B cell (primary cell): ENCODE results near the gene CERS2. TPM values are rescaled to one million over a fixed set of nuclear protein-coding genes. Genes with fewer than 3 reads are reported as not detected.

Source experiments
- ATAC-seq: fragments of 200-7000 bp; cut with Tn5 transposase; one replicate; pipeline ENCODE4 v1.10.0; 2021; ENCODE audit warnings: low read depth, mild to moderate bottlenecking, moderate number of reproducible peaks, moderate library complexity
- CTCF ChIA-PET: fragments of 350-600 bp; sonication (Branson Sonifier 250); formaldehyde crosslinking; loops from one replicate; lab custom pipeline; 2021; ENCODE audit warnings: antibody characterized with exemption, inconsistent platforms; lab: Charles Lee
- POLR2A ChIA-PET: fragments of 350-600 bp; sonication (Branson Sonifier 250); formaldehyde crosslinking; loops from one replicate; lab custom pipeline; 2021; ENCODE audit warnings: antibody characterized with exemption; lab: Charles Lee
- DNase-seq: peaks from one replicate; pipeline ENCODE4 v3.0.0; 2013
- H2AFZ ChIP-seq: 2 replicates; pipeline ENCODE4 v1.6.1; 2012; ENCODE audit warnings: mild to moderate bottlenecking, low read depth, low read length; ENCODE audit not compliant: insufficient read depth, poor library complexity, severe bottlenecking
- H3K27ac ChIP-seq, 2 donors: 1 replicate in 1 of 2; 2 replicates in 1 of 2; pipeline ENCODE4 v1.5.1; 2012 to 2013; ENCODE audit warnings: low read length in 2 of 2, mild to moderate bottlenecking in 2 of 2, moderate library complexity in 1 of 2
- H3K27me3 ChIP-seq, 4 experiments: fragments of 200-600 bp in 1 of 4; sonication (generic) in 1 of 4; replicated peaks in 1 of 4; 1 replicate in 2 of 4; 2 replicates in 2 of 4; pipeline versions ENCODE4 v1.6.1 to v1.7.0; 2013 to 2016; ENCODE audit warnings: low read length in 3 of 4, mild to moderate bottlenecking in 2 of 4, mixed read lengths in 1 of 4, moderate library complexity in 1 of 4; ENCODE audit not compliant: insufficient read depth in 4 of 4, control insufficient read depth in 3 of 4; ENCODE audit errors: control extremely low read depth in 1 of 4
- H3K36me3 ChIP-seq, 2 experiments: replicated peaks in 1 of 2; 1 replicate in 1 of 2; 2 replicates in 1 of 2; pipeline versions ENCODE4 v1.6.1 to v1.7.1; 2013; ENCODE audit warnings: low read length in 1 of 2; ENCODE audit not compliant: insufficient read depth in 2 of 2, control insufficient read depth in 1 of 2; ENCODE audit errors: control extremely low read depth in 1 of 2, extremely low read depth in 1 of 2
- H3K4me1 ChIP-seq, 2 donors: fragments of 200-600 bp in 1 of 2; sonication (generic) in 1 of 2; 1 replicate in 1 of 2; 2 replicates in 1 of 2; pipeline versions ENCODE4 v1.5.1 to v1.6.1; 2013 to 2017; ENCODE audit warnings: low read length in 2 of 2; ENCODE audit not compliant: control insufficient read depth in 2 of 2, insufficient read depth in 2 of 2
- H3K4me2 ChIP-seq: replicated peaks from 2 replicates; pipeline ENCODE3; 2012; ENCODE audit warnings: mild to moderate bottlenecking, low read depth, low read length; ENCODE audit not compliant: poor library complexity, severe bottlenecking
- H3K4me3 ChIP-seq, 5 experiments: fragments of 200-600 bp in 1 of 5; sonication (generic) in 1 of 5; 1 replicate in 3 of 5; 2 replicates in 2 of 5; pipeline versions ENCODE4 v1.5.1 to v1.7.0; 2011 to 2016; ENCODE audit warnings: low read length in 4 of 5, mild to moderate bottlenecking in 4 of 5, low read depth in 2 of 5, control low read depth in 1 of 5, moderate library complexity in 1 of 5; ENCODE audit not compliant: insufficient read depth in 1 of 5; ENCODE audit errors: control extremely low read depth in 1 of 5, extremely low read depth in 1 of 5
- H3K79me2 ChIP-seq: fragments of 200-600 bp; sonication (generic); one replicate; pipeline ENCODE4 v1.6.0; 2016; ENCODE audit warnings: low read length; ENCODE audit not compliant: control insufficient read depth, insufficient read depth
- H3K9ac ChIP-seq: fragments of 200-600 bp; sonication (generic); 2 replicates; pipeline ENCODE4 v1.6.1; 2017; ENCODE audit warnings: mild to moderate bottlenecking, low read length, moderate library complexity
- H3K9me3 ChIP-seq, 3 donors: one replicate each; pipeline versions ENCODE4 v1.6.1 to v1.7.1; 2013; ENCODE audit warnings: low read length in 2 of 3; ENCODE audit not compliant: control insufficient read depth in 2 of 3, insufficient read depth in 1 of 3; ENCODE audit errors: control extremely low read depth in 1 of 3
- H4K20me1 ChIP-seq: 2 replicates; pipeline ENCODE4 v1.6.0; 2012; ENCODE audit warnings: mild to moderate bottlenecking, low read length; ENCODE audit not compliant: insufficient read depth, control insufficient read depth, poor library complexity, severe bottlenecking
- H3K27ac Mint-ChIP-seq: one replicate; pipeline ENCODE4 v1.8.0; 2021; ENCODE audit warnings: mixed read lengths
- H3K27me3 Mint-ChIP-seq: one replicate; pipeline ENCODE4 v1.8.0; 2021; ENCODE audit warnings: mixed read lengths
- H3K4me1 Mint-ChIP-seq: one replicate; pipeline ENCODE4 v1.8.0; 2021; ENCODE audit warnings: mixed read lengths
- H3K4me3 Mint-ChIP-seq: one replicate; pipeline ENCODE4 v1.8.0; 2021; ENCODE audit warnings: mixed read lengths
- H3K9me3 Mint-ChIP-seq: one replicate; pipeline ENCODE4 v1.8.0; 2022; ENCODE audit warnings: mixed read lengths; ENCODE audit not compliant: insufficient read depth
- CTCF ChIP-seq: fragments of 200-600 bp; IDR thresholded peaks from one replicate; pipeline ENCODE4 v1.8.0; 2022; ENCODE audit warnings: antibody characterized with exemption, mild to moderate bottlenecking
- EZH2 ChIP-seq: IDR thresholded peaks from 2 replicates; pipeline ENCODE4 v1.6.1; 2012; ENCODE audit warnings: borderline replicate concordance, low read depth, mild to moderate bottlenecking, moderate library complexity, low read length; ENCODE audit not compliant: insufficient read depth, poor library complexity, severe bottlenecking
- WGBS: methylation state at CpG from one replicate; pipeline ENCODE4 v1.1.5; 2013; ENCODE audit warnings: missing lambda C conversion rate; ENCODE audit not compliant: insufficient coverage; 5-methylcytosine and 5-hydroxymethylcytosine counted together
- intact Hi-C: fragments of 100-400 bp; cut with micrococcal nuclease; formaldehyde crosslinking; loops from one replicate; pipeline ENCODE4 v1.10.0; 2022
- polyA plus RNA-seq: library from polyadenylated mRNA; depleted of rRNA; stranded (reverse); fragments of >200 nt; gene quantifications from 2 replicates; pipeline ENCODE4 v1.2.3, GENCODE V29; 2012
- total RNA-seq, 2 donors: library from RNA; stranded (reverse); fragments of 120-200 nt in 1 of 2; gene quantifications; 1 replicate in 1 of 2; 2 replicates in 1 of 2; pipeline versions ENCODE4 v1.2.3 to v1.2.4, GENCODE V29; 2013 to 2022

CERS2 gene
- total and polyA plus RNA-seq, 2 donors (not counting 1 experiment from before 2014, with no cell fraction given): 68.4 to 130 TPM

- H3K36me3 ChIP-seq: no peaks in the 10 kb centered on the region
- H3K27ac Mint-ChIP-seq: peak overlapping the region; percentile 88
- no peak overlapping the region for H3K27ac ChIP-seq
- peak overlapping the region; percentile 93 for H2AFZ ChIP-seq
- H3K9me3 ChIP-seq: no peaks in the 10 kb centered on the region
- intact Hi-C loops: loop anchor here (1.0 to 5.0 kb wide), 11 partner anchors 27 to 616 kb away; partner anchors contain the start of genes ARNT, CDC42SE1, CTSS and MINDY1
- TF ChIP-seq EZH2 (no peak), CTCF (peak; percentile 100)
- H3K4me3 ChIP-seq: peak overlapping the region; percentile 38 to 72 (median 50)
- POLR2A ChIA-PET: no interaction called here
- peak overlapping the region; percentile 65 for H3K9ac ChIP-seq
- no peaks in the 10 kb centered on the region for H4K20me1 ChIP-seq
- peaks cover 31% of the 10 kb centered on the region for H3K4me1 Mint-ChIP-seq
- H3K4me1 ChIP-seq: peaks cover 22 to 35% of the 10 kb centered on the region in 2 donors
- no peaks in the 10 kb centered on the region for H3K27me3 ChIP-seq
- CTCF ChIA-PET: interaction anchor here (0.6 to 5.7 kb wide), 16 partner anchors 9 to 514 kb away, joined by 3 to 35 read pairs (median 4); partner anchors contain the start of gene MINDY1
- H3K4me2 ChIP-seq: peak overlapping the region; percentile 91
- no peaks in the 10 kb centered on the region for H3K9me3 Mint-ChIP-seq
- peak overlapping the region; percentile 79 for H3K4me3 Mint-ChIP-seq
- no peaks in the 10 kb centered on the region for H3K27me3 Mint-ChIP-seq
- WGBS: 3% methylated on average over 16 of the region's 23 CpGs
- peak; percentile 56 for ATAC-seq
- peaks cover 5% of the 10 kb centered on the region for H3K79me2 ChIP-seq
- peak; percentile 92 for DNase-seq
Observed at GRCh38 chr1:150979092-150980056, 4.7 kb upstream of the CERS2 start.
